Right atrium auricular region (tissue), 2 donors: ENCODE measurements around the gene GRM5. TPM values are rescaled to one million over a fixed set of nuclear protein-coding genes. Genes with fewer than 3 reads are reported as not detected.

ENCODE experiments used
- DNase-seq: peaks from one replicate; pipeline ENCODE4 v3.0.0-alpha.2; 2019; ENCODE audit warnings: low spot score
- H3K27ac ChIP-seq, 2 donors: fragments of 200-600 bp; sonication (generic); 1 replicate in 1 of 2; 2 replicates in 1 of 2; pipeline ENCODE4 v1.5.1; 2016 to 2019
- H3K27me3 ChIP-seq, 2 donors: fragments of 200-600 bp; sonication (generic); one replicate each; pipeline versions ENCODE4 v1.5.1 to v1.6.0; 2017 to 2019
- H3K36me3 ChIP-seq: fragments of 200-600 bp; sonication (generic); one replicate; pipeline ENCODE4 v1.5.1; 2016
- H3K4me1 ChIP-seq, 2 donors: fragments of 200-600 bp; sonication (generic); one replicate each; pipeline versions ENCODE4 v1.5.1 to v1.6.0; 2017 to 2019
- H3K4me3 ChIP-seq, 2 donors: fragments of 200-600 bp; sonication (generic); 1 replicate in 1 of 2; 2 replicates in 1 of 2; pipeline ENCODE4 v1.5.1; 2017 to 2019; ENCODE audit warnings: mild to moderate bottlenecking in 1 of 2, moderate library complexity in 1 of 2
- H3K9me3 ChIP-seq, 2 donors: fragments of 200-600 bp; sonication (generic); one replicate each; pipeline ENCODE4 v1.5.1; 2019
- total RNA-seq, 2 donors: library from RNA; depleted of rRNA; stranded (reverse); fragments of >200 nt; gene quantifications; one replicate each; pipeline ENCODE4 v1.1.0, GENCODE V29; 2016
- TF ChIP-seq, protein P1 (sequence below), 2 donors: fragments of 200-600 bp; sonication (generic); IDR thresholded peaks; one replicate each; pipeline ENCODE4 v1.5.1; 2019; ENCODE audit warnings: antibody characterized with exemption in 2 of 2

The GRM5 gene
- total RNA-seq, 2 donors from 2014 or later: not detected

DNA sequence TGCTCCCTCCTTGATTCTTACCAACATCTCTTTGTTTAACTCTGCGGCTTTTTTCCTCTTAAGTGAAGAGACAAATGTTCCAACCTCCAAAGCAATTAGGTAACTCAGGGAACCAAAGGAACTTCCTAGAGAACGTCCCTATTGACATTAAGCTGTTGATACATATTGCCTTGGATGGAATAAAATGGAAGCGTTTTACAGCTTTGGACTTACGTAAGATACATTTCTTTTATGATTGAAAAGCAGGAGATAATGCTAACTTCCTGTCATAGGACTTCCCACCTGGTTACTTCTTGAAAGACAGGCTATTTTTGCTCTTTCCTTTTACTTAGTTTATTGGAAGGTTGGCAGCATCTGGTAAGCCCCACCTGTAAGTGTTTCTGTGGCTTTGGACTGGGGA, 482.5 kb downstream of the GRM5 start:
- TF ChIP-seq, protein P1, sequence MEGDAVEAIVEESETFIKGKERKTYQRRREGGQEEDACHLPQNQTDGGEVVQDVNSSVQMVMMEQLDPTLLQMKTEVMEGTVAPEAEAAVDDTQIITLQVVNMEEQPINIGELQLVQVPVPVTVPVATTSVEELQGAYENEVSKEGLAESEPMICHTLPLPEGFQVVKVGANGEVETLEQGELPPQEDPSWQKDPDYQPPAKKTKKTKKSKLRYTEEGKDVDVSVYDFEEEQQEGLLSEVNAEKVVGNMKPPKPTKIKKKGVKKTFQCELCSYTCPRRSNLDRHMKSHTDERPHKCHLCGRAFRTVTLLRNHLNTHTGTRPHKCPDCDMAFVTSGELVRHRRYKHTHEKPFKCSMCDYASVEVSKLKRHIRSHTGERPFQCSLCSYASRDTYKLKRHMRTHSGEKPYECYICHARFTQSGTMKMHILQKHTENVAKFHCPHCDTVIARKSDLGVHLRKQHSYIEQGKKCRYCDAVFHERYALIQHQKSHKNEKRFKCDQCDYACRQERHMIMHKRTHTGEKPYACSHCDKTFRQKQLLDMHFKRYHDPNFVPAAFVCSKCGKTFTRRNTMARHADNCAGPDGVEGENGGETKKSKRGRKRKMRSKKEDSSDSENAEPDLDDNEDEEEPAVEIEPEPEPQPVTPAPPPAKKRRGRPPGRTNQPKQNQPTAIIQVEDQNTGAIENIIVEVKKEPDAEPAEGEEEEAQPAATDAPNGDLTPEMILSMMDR (IDR thresholded peaks at IDR 0.05): no peak
- no peaks in the 10 kb centered on the region for H3K36me3 ChIP-seq
- DNase-seq: no peak
- no peak overlapping the region for H3K27ac ChIP-seq
- no peak overlapping the region for H3K4me3 ChIP-seq
- no peaks in the 10 kb centered on the region for H3K9me3 ChIP-seq
- no peaks in the 10 kb centered on the region for H3K27me3 ChIP-seq
- no peaks in the 10 kb centered on the region for H3K4me1 ChIP-seq

DNA sequence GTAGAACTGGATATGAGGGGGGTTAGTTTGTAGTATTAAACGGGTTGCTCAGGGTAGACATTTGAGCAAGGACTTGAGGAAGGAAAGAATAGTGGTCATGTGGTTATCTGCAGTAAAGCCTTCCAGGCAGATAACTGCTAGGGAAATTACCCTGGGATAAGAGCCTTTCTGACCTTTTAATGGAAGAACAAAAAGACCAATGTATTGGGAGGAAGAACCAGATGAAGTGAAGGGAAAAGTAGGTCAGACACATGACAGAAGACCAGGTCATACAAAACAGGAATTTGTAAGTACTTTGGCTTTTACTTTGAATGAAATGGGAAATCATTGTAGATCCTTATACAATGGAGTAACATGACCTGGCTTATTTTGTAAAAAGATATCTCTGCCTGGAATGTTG, 486.3 kb downstream of the GRM5 start:
- no peaks in the 10 kb centered on the region for H3K27me3 ChIP-seq
- H3K4me3 ChIP-seq: no peak overlapping the region
- DNase-seq: no peak
- H3K9me3 ChIP-seq: no peaks in the 10 kb centered on the region
- H3K36me3 ChIP-seq: no peaks in the 10 kb centered on the region
- H3K27ac ChIP-seq: no peak overlapping the region
- no peaks in the 10 kb centered on the region for H3K4me1 ChIP-seq
- TF ChIP-seq, protein P1 (IDR thresholded peaks at IDR 0.05): no peak

DNA sequence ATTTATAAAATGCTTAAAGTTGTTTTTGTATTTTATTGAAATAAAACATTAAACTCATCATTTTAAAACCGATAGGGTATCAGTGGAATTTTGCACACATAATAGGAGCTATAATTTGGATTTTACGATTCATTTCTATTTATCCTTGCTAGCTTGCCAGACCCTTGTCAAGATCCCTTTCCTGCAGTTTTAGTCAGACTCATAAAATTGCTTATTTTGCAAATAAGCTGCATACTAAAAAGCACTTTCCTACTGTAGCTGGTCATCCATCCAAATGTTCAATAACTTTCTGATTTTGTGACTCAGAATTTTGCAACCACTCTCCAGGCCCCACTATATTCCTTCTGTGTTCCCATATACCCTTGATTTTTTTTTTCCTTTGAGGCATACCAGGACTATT, 489.0 kb downstream of the GRM5 start:
- TF ChIP-seq, protein P1 (IDR thresholded peaks at IDR 0.05): no peak
- no peaks in the 10 kb centered on the region for H3K27me3 ChIP-seq
- H3K4me1 ChIP-seq: no peaks in the 10 kb centered on the region

DNA sequence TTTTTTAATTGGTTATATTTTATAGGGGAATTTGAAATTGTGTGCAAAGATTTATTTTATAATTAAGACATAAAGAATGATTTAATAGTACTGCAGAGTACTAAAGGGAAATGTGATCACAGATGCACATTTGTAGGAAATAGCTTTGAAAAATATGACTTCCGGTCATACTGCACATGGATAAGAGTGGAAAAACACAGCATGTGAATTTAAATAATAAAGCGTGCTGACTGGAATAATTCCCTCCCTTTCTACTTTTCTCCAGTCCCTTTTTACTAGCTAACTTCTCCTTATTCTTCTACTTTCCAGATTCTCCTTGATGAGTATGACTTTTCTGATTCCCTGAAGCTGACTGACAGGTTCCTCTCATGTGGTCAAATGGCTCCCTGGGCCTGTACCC, 489.9 kb downstream of the GRM5 start:
- no peak for DNase-seq
- no peaks in the 10 kb centered on the region for H3K27me3 ChIP-seq
- TF ChIP-seq, protein P1 (IDR thresholded peaks at IDR 0.05): no peak
- no peak overlapping the region for H3K27ac ChIP-seq
- H3K4me3 ChIP-seq: no peak overlapping the region
- H3K4me1 ChIP-seq: no peaks in the 10 kb centered on the region
- no peaks in the 10 kb centered on the region for H3K36me3 ChIP-seq
- no peaks in the 10 kb centered on the region for H3K9me3 ChIP-seq

More for the DNA sequence above, 489.0 kb downstream of the GRM5 start:
- Histone ChIP-seq H3K4me3 (no peak overlapping the region), H3K36me3 (no peaks in the 10 kb centered on the region), H3K9me3 (no peaks in the 10 kb centered on the region), H3K27ac (no peak overlapping the region)
- DNase-seq: no peak

DNA sequence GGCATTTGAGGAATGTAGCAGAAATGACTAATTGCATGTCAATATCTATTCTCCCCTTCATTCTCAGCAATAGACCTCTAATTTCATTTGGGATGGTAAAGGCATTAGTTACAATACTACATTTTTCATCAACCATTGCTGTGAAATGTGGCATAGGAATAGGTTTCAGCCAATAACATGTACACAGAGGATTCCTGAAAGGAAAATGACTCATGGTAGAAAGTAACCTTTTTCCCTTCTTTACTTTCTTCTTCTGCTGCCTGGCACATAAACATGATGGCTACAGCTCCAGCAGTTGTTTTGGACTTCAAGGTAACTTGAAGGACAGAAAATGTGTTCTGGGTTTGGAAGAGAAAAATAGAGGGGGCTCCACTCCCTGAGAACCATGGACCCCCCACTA, 496.4 kb downstream of the GRM5 start:
- Histone ChIP-seq H3K4me1 (no peaks in the 10 kb centered on the region), H3K27ac (no peak overlapping the region), H3K36me3 (no peaks in the 10 kb centered on the region), H3K9me3 (no peaks in the 10 kb centered on the region), H3K27me3 (no peaks in the 10 kb centered on the region), H3K4me3 (no peak overlapping the region)
- no peak for DNase-seq
- TF ChIP-seq, protein P1 (IDR thresholded peaks at IDR 0.05): no peak

DNA sequence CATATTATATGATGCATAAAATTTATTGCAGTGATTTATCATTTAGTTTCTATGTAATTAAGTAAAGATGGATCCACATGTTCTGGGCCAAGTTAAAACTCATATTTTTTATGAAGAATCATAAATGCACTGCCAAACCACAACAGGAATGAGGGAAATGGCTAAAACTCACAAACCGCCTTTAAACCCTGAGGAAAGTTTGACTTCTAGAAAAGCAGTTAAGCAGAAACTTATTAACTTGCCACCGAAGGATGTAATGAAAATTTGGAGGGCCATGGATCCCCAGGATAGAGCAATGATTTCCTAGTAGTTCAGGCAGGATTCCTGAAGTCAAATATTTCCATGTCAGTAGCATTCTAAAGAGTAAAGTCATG, 510.0 kb downstream of the GRM5 start:
- Histone ChIP-seq H3K4me3 (no peak overlapping the region), H3K9me3 (no peaks in the 10 kb centered on the region), H3K27me3 (no peaks in the 10 kb centered on the region), H3K36me3 (no peaks in the 10 kb centered on the region), H3K27ac (no peak overlapping the region), H3K4me1 (no peaks in the 10 kb centered on the region)
- no peak for DNase-seq
- TF ChIP-seq, protein P1 (IDR thresholded peaks at IDR 0.05): no peak
